Activated CD8-positive, alpha-beta T cell treated with anti-CD3 and anti-CD28 coated beads for 36 hours (primary cell): Measurements from ENCODE around the gene CRYBG3. TPM values are rescaled to one million over a fixed set of nuclear protein-coding genes. Genes with fewer than 3 reads are reported as not detected.

Source experiments
- ATAC-seq: fragments of 200-7000 bp; cut with Tn5 transposase; one replicate; pipeline ENCODE4 v1.10.0; 2021; ENCODE audit warnings: mild to moderate bottlenecking, moderate library complexity
- CTCF ChIA-PET: fragments of 350-600 bp; sonication (Branson Sonifier 250); formaldehyde crosslinking; loops from one replicate; lab custom pipeline; 2021; ENCODE audit warnings: antibody characterized with exemption; lab: Charles Lee
- POLR2A ChIA-PET: fragments of 350-600 bp; sonication (Branson Sonifier 250); formaldehyde crosslinking; loops from one replicate; lab custom pipeline; 2021; ENCODE audit warnings: antibody characterized with exemption; lab: Charles Lee
- DNase-seq: peaks from one replicate; pipeline ENCODE4 v3.0.0-alpha.2; 2020
- H3K27ac Mint-ChIP-seq: one replicate; pipeline ENCODE4 v1.8.0; 2021; ENCODE audit warnings: mild to moderate bottlenecking, mixed read lengths
- H3K27me3 Mint-ChIP-seq: one replicate; pipeline ENCODE4 v1.8.0; 2021; ENCODE audit warnings: mixed read lengths
- H3K36me3 Mint-ChIP-seq: one replicate; pipeline ENCODE4 v1.8.0; 2021; ENCODE audit warnings: low read depth, mixed read lengths
- H3K4me1 Mint-ChIP-seq: one replicate; pipeline ENCODE4 v1.8.0; 2021; ENCODE audit warnings: low read depth, mixed read lengths
- H3K4me3 Mint-ChIP-seq: one replicate; pipeline ENCODE4 v1.8.0; 2021; ENCODE audit warnings: mild to moderate bottlenecking, moderate library complexity, mixed read lengths
- H3K9me3 Mint-ChIP-seq: one replicate; pipeline ENCODE4 v1.8.0; 2021; ENCODE audit warnings: mixed read lengths
- CTCF ChIP-seq: fragments of 200-600 bp; IDR thresholded peaks from one replicate; pipeline ENCODE4 v1.8.0; 2022; ENCODE audit warnings: antibody characterized with exemption, mild to moderate bottlenecking
- intact Hi-C: fragments of 100-400 bp; cut with micrococcal nuclease; formaldehyde crosslinking; loops from one replicate; pipeline ENCODE4 v1.10.0; 2022
- total RNA-seq, 2 experiments: library from RNA; stranded (reverse); gene quantifications; one replicate each; pipeline ENCODE4 v1.2.3, GENCODE V29; 2021

Gene CRYBG3
- total RNA-seq, 2 experiments from 2014 or later, result 4.3 to 4.9 TPM

DNA sequence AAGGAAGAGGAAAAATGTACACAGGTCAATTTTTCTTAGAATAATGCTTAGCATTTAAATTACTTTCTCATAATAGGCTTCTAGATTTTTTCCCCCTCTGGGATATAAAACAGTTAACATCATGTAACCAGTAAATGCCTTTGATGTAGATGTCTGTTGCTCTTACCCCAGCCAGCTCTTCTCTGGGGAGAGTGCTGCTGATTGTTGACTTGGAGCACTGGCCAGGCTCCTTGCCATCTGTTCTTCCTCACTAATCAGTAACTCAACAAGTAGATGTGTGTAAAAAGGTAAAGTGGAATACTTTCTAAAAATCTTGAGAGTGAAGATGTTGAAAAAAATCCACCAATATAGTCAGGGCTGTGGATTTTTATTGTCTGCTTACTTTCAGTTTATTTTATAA lies 108.2 kb downstream of the CRYBG3 start:
- CTCF ChIA-PET, result interaction anchor here (1.3 to 1.6 kb wide), 2 partner anchors 11 to 37 kb away, joined by 3 to 5 read pairs; no protein-coding TSS in a partner anchor

DNA sequence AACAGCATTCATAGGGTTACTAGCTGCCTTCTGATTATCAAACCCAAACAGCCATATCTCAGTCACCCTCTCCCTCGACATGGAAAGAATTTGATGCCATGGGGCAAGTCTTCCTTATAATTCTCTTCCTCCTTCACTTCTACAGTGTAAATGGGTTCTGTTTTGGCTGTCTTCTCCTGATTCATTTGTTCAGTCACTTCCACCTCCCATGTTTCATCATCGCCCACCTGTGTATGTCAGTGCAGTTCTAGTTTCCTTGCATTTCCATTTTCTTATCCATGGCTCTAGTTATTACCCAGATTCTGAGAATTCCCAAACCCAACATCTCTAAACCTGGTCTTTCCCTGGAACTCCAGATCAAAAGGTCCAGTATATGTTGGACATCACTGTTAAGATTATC lies 109.4 kb downstream of the CRYBG3 start:
- Mint-ChIP-seq H3K27ac (no peak overlapping the region), H3K36me3 (peaks cover 9% of the 10 kb centered on the region), H3K4me3 (no peak overlapping the region), H3K27me3 (no peaks in the 10 kb centered on the region), H3K9me3 (peaks cover 3% of the 10 kb centered on the region), H3K4me1 (peaks cover 7% of the 10 kb centered on the region)
- no peak for ATAC-seq
- no peak for DNase-seq
- TF ChIP-seq CTCF, result no peak
- intact Hi-C loops, result no loop called here
- ChIA-PET CTCF (no interaction called here), POLR2A (no interaction called here)

More for the DNA sequence above, 108.2 kb downstream of the CRYBG3 start:
- H3K36me3 Mint-ChIP-seq, result peaks cover 5% of the 10 kb centered on the region
- peaks cover 3% of the 10 kb centered on the region for H3K4me1 Mint-ChIP-seq
- no peak for DNase-seq
- intact Hi-C loops, result no loop called here
- H3K27ac Mint-ChIP-seq, result no peak overlapping the region
- peaks cover 3% of the 10 kb centered on the region for H3K9me3 Mint-ChIP-seq
- no peak for ATAC-seq
- POLR2A ChIA-PET, result interaction anchor here (0.6 to 0.7 kb wide), 2 partner anchors 17 to 24 kb away, joined by 3 read pairs; no protein-coding TSS in a partner anchor
- no peaks in the 10 kb centered on the region for H3K27me3 Mint-ChIP-seq
- no peak overlapping the region for H3K4me3 Mint-ChIP-seq
- TF ChIP-seq CTCF, result no peak

DNA sequence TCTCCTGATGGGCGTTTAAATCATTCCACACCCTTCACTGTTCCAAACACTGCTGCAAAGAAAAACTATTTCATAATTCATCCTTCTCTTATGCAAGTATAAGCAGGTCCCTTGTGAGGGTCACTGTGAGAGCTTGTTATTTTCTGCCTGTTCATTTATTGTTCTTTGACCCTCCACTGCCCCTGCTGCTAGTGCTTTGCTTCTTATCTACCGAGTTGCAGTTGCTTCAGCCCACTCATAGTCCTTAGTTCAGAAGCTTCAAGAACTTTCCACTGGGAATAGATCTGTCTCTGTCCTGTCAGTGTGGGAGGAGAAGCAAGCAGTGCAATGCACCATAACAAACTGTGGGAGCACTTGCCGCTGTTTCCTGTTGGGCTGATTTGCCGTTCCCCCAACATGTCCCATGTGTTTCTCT lies 110.6 kb downstream of the CRYBG3 start:
- H3K4me1 Mint-ChIP-seq, result peaks cover 7% of the 10 kb centered on the region
- H3K4me3 Mint-ChIP-seq, result no peak overlapping the region
- no peak overlapping the region for H3K27ac Mint-ChIP-seq
- CTCF ChIA-PET, result interaction anchor here (0.9 kb wide), 1 partner anchor 36 kb away, joined by 3 read pairs; no protein-coding TSS in a partner anchor
- intact Hi-C loops, result no loop called here
- POLR2A ChIA-PET, result no interaction called here
- DNase-seq, result no peak
- H3K36me3 Mint-ChIP-seq, result peaks cover 12% of the 10 kb centered on the region
- no peak for TF ChIP-seq CTCF
- H3K27me3 Mint-ChIP-seq, result no peaks in the 10 kb centered on the region
- H3K9me3 Mint-ChIP-seq, result peaks cover 3% of the 10 kb centered on the region
- no peak for ATAC-seq

- POLR2A ChIA-PET, result no interaction called here
- Mint-ChIP-seq H3K4me1 (peaks cover 13% of the 10 kb centered on the region), H3K36me3 (peaks cover 12% of the 10 kb centered on the region), H3K9me3 (peaks cover 3% of the 10 kb centered on the region), H3K4me3 (no peak overlapping the region), H3K27ac (no peak overlapping the region), H3K27me3 (no peaks in the 10 kb centered on the region)
- no peak for TF ChIP-seq CTCF
- DNase-seq, result no peak
- CTCF ChIA-PET, result interaction anchor here (1.0 to 1.7 kb wide), 3 partner anchors 8 to 104 kb away, joined by 3 read pairs; no protein-coding TSS in a partner anchor
- no peak for ATAC-seq
- intact Hi-C loops, result no loop called here
These were observed 113.3 kb downstream of the CRYBG3 start for GRCh38 chr3:97934980-97935695.

DNA sequence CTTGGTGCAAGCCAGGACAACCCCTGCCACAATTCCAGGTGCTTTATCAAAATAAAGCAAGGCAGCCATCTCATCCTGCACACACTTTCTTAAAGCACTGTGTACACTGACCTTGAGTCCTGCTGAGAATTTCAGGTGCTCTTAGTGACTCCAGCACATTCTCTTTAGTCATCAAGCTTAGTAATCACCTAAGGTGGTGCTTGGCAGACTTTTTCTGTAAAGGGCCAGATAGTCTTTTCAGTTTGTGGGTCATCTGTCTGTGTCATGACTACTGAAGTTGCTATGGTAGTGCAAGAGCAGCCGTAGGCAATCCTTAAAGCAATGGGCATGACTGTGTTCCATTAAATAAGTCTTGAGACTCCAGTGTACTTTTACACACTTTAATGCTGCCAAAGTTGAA lies 114.0 kb downstream of the CRYBG3 start:
- H3K36me3 Mint-ChIP-seq, result peaks cover 11% of the 10 kb centered on the region
- intact Hi-C loops, result no loop called here

More for the DNA sequence above, 114.0 kb downstream of the CRYBG3 start:
- CTCF ChIA-PET, result interaction anchor here (1.3 to 1.7 kb wide), 2 partner anchors 9 to 10 kb away, joined by 3 read pairs; no protein-coding TSS in a partner anchor
- no peak for ATAC-seq
- no peak for DNase-seq
- no peak overlapping the region for H3K4me3 Mint-ChIP-seq
- peaks cover 2% of the 10 kb centered on the region for H3K9me3 Mint-ChIP-seq
- H3K4me1 Mint-ChIP-seq, result peaks cover 13% of the 10 kb centered on the region
- no peak overlapping the region for H3K27ac Mint-ChIP-seq
- POLR2A ChIA-PET, result no interaction called here
- H3K27me3 Mint-ChIP-seq, result no peaks in the 10 kb centered on the region
- no peak for TF ChIP-seq CTCF
